ENCODE measurements around the gene KIR3DL3. TPM values are rescaled to one million over a fixed set of nuclear protein-coding genes. Genes with fewer than 3 reads are reported as not detected.

The KIR3DL3 gene
- total and polyA plus RNA-seq, 9 of the 15 experiments (the other 6 are each of a cell fraction or from before 2014, with no cell fraction given) = 0.11 TPM; not detected in 8

DNA sequence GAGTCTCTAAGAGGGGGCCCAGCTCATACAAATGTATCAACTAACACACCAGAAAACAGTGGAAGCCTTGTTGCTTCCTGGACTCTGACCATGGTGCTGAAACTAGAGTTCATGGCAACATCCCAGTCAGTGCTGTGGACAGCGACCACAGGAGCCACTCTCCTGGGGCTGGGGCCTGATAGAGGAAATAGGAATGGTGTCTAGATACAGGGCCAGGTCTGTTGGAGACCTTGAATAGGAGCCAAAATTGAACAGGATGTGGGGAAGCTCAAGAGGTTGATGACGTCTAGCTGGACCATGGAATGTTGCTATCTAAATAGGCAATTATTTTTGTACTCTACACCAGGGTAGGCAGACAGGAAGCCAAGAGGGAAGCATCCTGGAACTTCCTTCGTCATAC, 39.7 kb upstream of the KIR3DL3 start (continued):
- TF ChIP-seq, protein P1, sequence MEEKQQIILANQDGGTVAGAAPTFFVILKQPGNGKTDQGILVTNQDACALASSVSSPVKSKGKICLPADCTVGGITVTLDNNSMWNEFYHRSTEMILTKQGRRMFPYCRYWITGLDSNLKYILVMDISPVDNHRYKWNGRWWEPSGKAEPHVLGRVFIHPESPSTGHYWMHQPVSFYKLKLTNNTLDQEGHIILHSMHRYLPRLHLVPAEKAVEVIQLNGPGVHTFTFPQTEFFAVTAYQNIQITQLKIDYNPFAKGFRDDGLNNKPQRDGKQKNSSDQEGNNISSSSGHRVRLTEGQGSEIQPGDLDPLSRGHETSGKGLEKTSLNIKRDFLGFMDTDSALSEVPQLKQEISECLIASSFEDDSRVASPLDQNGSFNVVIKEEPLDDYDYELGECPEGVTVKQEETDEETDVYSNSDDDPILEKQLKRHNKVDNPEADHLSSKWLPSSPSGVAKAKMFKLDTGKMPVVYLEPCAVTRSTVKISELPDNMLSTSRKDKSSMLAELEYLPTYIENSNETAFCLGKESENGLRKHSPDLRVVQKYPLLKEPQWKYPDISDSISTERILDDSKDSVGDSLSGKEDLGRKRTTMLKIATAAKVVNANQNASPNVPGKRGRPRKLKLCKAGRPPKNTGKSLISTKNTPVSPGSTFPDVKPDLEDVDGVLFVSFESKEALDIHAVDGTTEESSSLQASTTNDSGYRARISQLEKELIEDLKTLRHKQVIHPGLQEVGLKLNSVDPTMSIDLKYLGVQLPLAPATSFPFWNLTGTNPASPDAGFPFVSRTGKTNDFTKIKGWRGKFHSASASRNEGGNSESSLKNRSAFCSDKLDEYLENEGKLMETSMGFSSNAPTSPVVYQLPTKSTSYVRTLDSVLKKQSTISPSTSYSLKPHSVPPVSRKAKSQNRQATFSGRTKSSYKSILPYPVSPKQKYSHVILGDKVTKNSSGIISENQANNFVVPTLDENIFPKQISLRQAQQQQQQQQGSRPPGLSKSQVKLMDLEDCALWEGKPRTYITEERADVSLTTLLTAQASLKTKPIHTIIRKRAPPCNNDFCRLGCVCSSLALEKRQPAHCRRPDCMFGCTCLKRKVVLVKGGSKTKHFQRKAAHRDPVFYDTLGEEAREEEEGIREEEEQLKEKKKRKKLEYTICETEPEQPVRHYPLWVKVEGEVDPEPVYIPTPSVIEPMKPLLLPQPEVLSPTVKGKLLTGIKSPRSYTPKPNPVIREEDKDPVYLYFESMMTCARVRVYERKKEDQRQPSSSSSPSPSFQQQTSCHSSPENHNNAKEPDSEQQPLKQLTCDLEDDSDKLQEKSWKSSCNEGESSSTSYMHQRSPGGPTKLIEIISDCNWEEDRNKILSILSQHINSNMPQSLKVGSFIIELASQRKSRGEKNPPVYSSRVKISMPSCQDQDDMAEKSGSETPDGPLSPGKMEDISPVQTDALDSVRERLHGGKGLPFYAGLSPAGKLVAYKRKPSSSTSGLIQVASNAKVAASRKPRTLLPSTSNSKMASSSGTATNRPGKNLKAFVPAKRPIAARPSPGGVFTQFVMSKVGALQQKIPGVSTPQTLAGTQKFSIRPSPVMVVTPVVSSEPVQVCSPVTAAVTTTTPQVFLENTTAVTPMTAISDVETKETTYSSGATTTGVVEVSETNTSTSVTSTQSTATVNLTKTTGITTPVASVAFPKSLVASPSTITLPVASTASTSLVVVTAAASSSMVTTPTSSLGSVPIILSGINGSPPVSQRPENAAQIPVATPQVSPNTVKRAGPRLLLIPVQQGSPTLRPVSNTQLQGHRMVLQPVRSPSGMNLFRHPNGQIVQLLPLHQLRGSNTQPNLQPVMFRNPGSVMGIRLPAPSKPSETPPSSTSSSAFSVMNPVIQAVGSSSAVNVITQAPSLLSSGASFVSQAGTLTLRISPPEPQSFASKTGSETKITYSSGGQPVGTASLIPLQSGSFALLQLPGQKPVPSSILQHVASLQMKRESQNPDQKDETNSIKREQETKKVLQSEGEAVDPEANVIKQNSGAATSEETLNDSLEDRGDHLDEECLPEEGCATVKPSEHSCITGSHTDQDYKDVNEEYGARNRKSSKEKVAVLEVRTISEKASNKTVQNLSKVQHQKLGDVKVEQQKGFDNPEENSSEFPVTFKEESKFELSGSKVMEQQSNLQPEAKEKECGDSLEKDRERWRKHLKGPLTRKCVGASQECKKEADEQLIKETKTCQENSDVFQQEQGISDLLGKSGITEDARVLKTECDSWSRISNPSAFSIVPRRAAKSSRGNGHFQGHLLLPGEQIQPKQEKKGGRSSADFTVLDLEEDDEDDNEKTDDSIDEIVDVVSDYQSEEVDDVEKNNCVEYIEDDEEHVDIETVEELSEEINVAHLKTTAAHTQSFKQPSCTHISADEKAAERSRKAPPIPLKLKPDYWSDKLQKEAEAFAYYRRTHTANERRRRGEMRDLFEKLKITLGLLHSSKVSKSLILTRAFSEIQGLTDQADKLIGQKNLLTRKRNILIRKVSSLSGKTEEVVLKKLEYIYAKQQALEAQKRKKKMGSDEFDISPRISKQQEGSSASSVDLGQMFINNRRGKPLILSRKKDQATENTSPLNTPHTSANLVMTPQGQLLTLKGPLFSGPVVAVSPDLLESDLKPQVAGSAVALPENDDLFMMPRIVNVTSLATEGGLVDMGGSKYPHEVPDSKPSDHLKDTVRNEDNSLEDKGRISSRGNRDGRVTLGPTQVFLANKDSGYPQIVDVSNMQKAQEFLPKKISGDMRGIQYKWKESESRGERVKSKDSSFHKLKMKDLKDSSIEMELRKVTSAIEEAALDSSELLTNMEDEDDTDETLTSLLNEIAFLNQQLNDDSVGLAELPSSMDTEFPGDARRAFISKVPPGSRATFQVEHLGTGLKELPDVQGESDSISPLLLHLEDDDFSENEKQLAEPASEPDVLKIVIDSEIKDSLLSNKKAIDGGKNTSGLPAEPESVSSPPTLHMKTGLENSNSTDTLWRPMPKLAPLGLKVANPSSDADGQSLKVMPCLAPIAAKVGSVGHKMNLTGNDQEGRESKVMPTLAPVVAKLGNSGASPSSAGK (IDR thresholded peaks at IDR 0.05) = no peak
- no peak for TF ChIP-seq RAD51 (IDR thresholded peaks at IDR 0.05; ENCODE audit: borderline replicate concordance, low read depth)
- no peak for TF ChIP-seq KDM5B (IDR thresholded peaks at IDR 0.05; ENCODE audit: insufficient replicate concordance, low read depth, low read length)
- peak; percentile 84; the same call in 1 of the 2 replicates for TF ChIP-seq FOXK1 (CRISPR knock-in tag; IDR thresholded peaks at IDR 0.05; ENCODE audit: borderline replicate concordance)
- no peak for TF ChIP-seq E4F1 (CRISPR knock-in tag; IDR thresholded peaks at IDR 0.05; ENCODE audit: borderline replicate concordance)
- no peak for TF ChIP-seq PCBP2 (IDR thresholded peaks at IDR 0.05; ENCODE audit: low read depth, low read length, poor library complexity, severe bottlenecking)
- TF ChIP-seq MITF (IDR thresholded peaks at IDR 0.05) = no peak
- TF ChIP-seq HMGXB4 (CRISPR knock-in tag; IDR thresholded peaks at IDR 0.05) = peak; percentile 55; the same call in 1 of the 2 replicates
- TF ChIP-seq GABPB1 (CRISPR knock-in tag; IDR thresholded peaks at IDR 0.05) = peak; percentile 63
- no peak for TF ChIP-seq ZNF764 (CRISPR knock-in tag; IDR thresholded peaks at IDR 0.05; ENCODE audit: low read depth)
